ENCODE results near the gene POC1A. TPM values are rescaled to one million over a fixed set of nuclear protein-coding genes. Genes with fewer than 3 reads are reported as not detected.

The POC1A gene
- total RNA-seq, 1 experiment from 2014 or later = 29.0 TPM

- Histone ChIP-seq H3K9ac (ENCODE audit: extremely low read depth, insufficient read length, low read length) (no peak overlapping the region), H2BK15ac (ENCODE audit: low read depth, low read length) (no peak overlapping the region), H4K5ac (ENCODE audit: insufficient read length, low read depth, low read length) (no peak overlapping the region), H3K27ac (ENCODE audit: insufficient read length, low read depth, low read length) (no peak overlapping the region), H2BK120ac (ENCODE audit: low read depth, low read length, poor library complexity, severe bottlenecking) (no peak overlapping the region), H3K4me2 (ENCODE audit: insufficient read depth, insufficient read length, low read length) (no peak overlapping the region), H3K18ac (ENCODE audit: insufficient read length, low read depth, low read length) (no peak overlapping the region), H3K4me1 (ENCODE audit: insufficient read depth, low read length) (no peaks in the 10 kb centered on the region), H3K9me3 (ENCODE audit: control insufficient read depth, low read depth, low read length) (no peaks in the 10 kb centered on the region), H2AK5ac (ENCODE audit: insufficient read length, low read length) (no peak overlapping the region), H2BK20ac (ENCODE audit: low read depth, low read length, poor library complexity, severe bottlenecking) (no peak overlapping the region), H4K8ac (replicated peaks; ENCODE audit: insufficient read length, low read depth, low read length) (no peak overlapping the region), H3K27me3 (ENCODE audit: insufficient read depth, low read length) (no peaks in the 10 kb centered on the region), H2AFZ (ENCODE audit: low read length) (no peak overlapping the region), H2BK12ac (ENCODE audit: insufficient read length, low read depth, low read length) (no peak overlapping the region), H4K20me1 (ENCODE audit: control insufficient read depth, insufficient read depth, insufficient read length) (no peaks in the 10 kb centered on the region), H3K79me2 (ENCODE audit: insufficient read depth, low read length) (no peaks in the 10 kb centered on the region), H3K4ac (ENCODE audit: low read depth, low read length) (no peak overlapping the region), H3T11ph (ENCODE audit: low read length) (no peak overlapping the region), H4K91ac (ENCODE audit: insufficient read length, low read depth, low read length) (no peak overlapping the region), H3K14ac (ENCODE audit: insufficient read depth, low read length) (no peak overlapping the region), H3K79me1 (ENCODE audit: insufficient read depth, low read depth, low read length, poor library complexity, severe bottlenecking) (no peaks in the 10 kb centered on the region), H2BK5ac (ENCODE audit: insufficient read length, low read length) (no peak overlapping the region), H3K56ac (ENCODE audit: insufficient read length, low read depth, low read length) (no peak overlapping the region), H3K23ac (ENCODE audit: insufficient read length, low read depth, low read length) (no peak overlapping the region), H3K23me2 (ENCODE audit: insufficient read length, low read depth, low read length, poor library complexity, severe bottlenecking) (no peaks in the 10 kb centered on the region)
- no CpG with 5 or more reads among the region's 5 CpGs for WGBS (ENCODE audit: extremely low coverage, insufficient read length, low lambda C conversion rate)
- H3K36me3 Mint-ChIP-seq (ENCODE audit: insufficient read depth in 1 of 3, low read depth in 3 of 3) = peaks cover 12 to 59% (median 49%) of the 10 kb centered on the region in 3 experiments; a peak in 6 of 7 replicates
- H3K9me3 Mint-ChIP-seq = no peaks in the 10 kb centered on the region
- no peaks in the 10 kb centered on the region for H3K27me3 Mint-ChIP-seq (ENCODE audit: low read depth)
- H3K27ac Mint-ChIP-seq = no peak overlapping the region
- TF ChIP-seq, protein P1, sequence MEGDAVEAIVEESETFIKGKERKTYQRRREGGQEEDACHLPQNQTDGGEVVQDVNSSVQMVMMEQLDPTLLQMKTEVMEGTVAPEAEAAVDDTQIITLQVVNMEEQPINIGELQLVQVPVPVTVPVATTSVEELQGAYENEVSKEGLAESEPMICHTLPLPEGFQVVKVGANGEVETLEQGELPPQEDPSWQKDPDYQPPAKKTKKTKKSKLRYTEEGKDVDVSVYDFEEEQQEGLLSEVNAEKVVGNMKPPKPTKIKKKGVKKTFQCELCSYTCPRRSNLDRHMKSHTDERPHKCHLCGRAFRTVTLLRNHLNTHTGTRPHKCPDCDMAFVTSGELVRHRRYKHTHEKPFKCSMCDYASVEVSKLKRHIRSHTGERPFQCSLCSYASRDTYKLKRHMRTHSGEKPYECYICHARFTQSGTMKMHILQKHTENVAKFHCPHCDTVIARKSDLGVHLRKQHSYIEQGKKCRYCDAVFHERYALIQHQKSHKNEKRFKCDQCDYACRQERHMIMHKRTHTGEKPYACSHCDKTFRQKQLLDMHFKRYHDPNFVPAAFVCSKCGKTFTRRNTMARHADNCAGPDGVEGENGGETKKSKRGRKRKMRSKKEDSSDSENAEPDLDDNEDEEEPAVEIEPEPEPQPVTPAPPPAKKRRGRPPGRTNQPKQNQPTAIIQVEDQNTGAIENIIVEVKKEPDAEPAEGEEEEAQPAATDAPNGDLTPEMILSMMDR (conservative IDR thresholded peaks at IDR 0.05) = no peak
- no peak overlapping the region for H3K4me3 Mint-ChIP-seq
- no peaks in the 10 kb centered on the region for H3K4me1 Mint-ChIP-seq
- no peak for DNase-seq
Measured at GRCh38 chr3:52118156-52118875, 35.9 kb downstream of the POC1A start.

All from H9 (cell line).